NT2/D1 (cell line): ENCODE data around the gene CHCHD6.

ENCODE experiments used
- YY1 ChIP-seq: IDR thresholded peaks from 2 replicates; pipeline ENCODE4 v1.6.1; 2011; ENCODE audit not compliant: insufficient read length, insufficient read depth
- ZNF274 ChIP-seq: IDR thresholded peaks from 2 replicates; pipeline ENCODE4 v1.6.1; 2011; ENCODE audit warnings: mild to moderate bottlenecking, low read depth, low read length

- TF ChIP-seq ZNF274, result no peak
- no peak for TF ChIP-seq YY1
Observed at GRCh38 chr3:126851382-126851781, 147.3 kb downstream of the CHCHD6 start.
